SK-N-SH treated with all-trans-retinoic acid at 6 μM for 48 hours (cell line): ENCODE results near the gene MSLN.

ENCODE experiments used
- ATAC-seq: fragments of 200-7000 bp; cut with Tn5 transposase; 3 replicates; pipeline ENCODE4 v1.9.1; 2020; ENCODE audit warnings: mild to moderate bottlenecking, moderate library complexity
- ARNTL ChIP-seq: fragments of 450-650 bp; formaldehyde crosslinking; IDR thresholded peaks from 2 replicates; pipeline ENCODE4 v1.5.0; 2020; ENCODE audit warnings: low read depth, mild to moderate bottlenecking, moderate library complexity, borderline replicate concordance
- BACH2 ChIP-seq: fragments of 250-450 bp; sonication (Bioruptor Pico); IDR thresholded peaks from 2 replicates; pipeline ENCODE4 v1.9.0; 2021; ENCODE audit warnings: mild to moderate bottlenecking, borderline replicate concordance
- CREB5 ChIP-seq: fragments of 250-450 bp; sonication (Bioruptor Pico); IDR thresholded peaks from 2 replicates; pipeline ENCODE4 v1.5.1; 2020; ENCODE audit warnings: low read depth, mild to moderate bottlenecking, moderate library complexity
- CSDC2 ChIP-seq: fragments of 250-450 bp; sonication (Bioruptor Pico); IDR thresholded peaks from 2 replicates; pipeline ENCODE4 v1.5.0; 2020; ENCODE audit warnings: mild to moderate bottlenecking, moderate library complexity
- CSRNP3 ChIP-seq: fragments of 250-450 bp; sonication (Bioruptor Pico); IDR thresholded peaks from 2 replicates; pipeline ENCODE4 v1.5.1; 2021; ENCODE audit warnings: mild to moderate bottlenecking, moderate library complexity
- ESRRG ChIP-seq: fragments of 250-450 bp; sonication (Bioruptor Pico); IDR thresholded peaks from 2 replicates; pipeline ENCODE4 v1.6.1; 2021; ENCODE audit warnings: mild to moderate bottlenecking
- ISL1 ChIP-seq: fragments of 250-450 bp; sonication (Bioruptor Pico); IDR thresholded peaks from 2 replicates; pipeline ENCODE4 v2.1.2; 2022; ENCODE audit warnings: mild to moderate bottlenecking, moderate library complexity
- PATZ1 ChIP-seq: fragments of 250-450 bp; sonication (Bioruptor Pico); IDR thresholded peaks from 2 replicates; pipeline ENCODE4 v1.8.0; 2020; ENCODE audit warnings: mild to moderate bottlenecking, moderate library complexity, borderline replicate concordance
- POU6F1 ChIP-seq: fragments of 250-450 bp; sonication (Bioruptor Pico); IDR thresholded peaks from 2 replicates; pipeline ENCODE4 v1.8.0; 2021; ENCODE audit warnings: low read depth, mild to moderate bottlenecking, moderate library complexity, borderline replicate concordance
- PPARA ChIP-seq: fragments of 250-450 bp; sonication (Bioruptor Pico); IDR thresholded peaks from 2 replicates; pipeline ENCODE4 v1.5.0; 2020; ENCODE audit warnings: mild to moderate bottlenecking, borderline replicate concordance
- RARB ChIP-seq: fragments of 250-450 bp; sonication (Bioruptor Pico); IDR thresholded peaks from 2 replicates; pipeline ENCODE4 v1.8.0; 2021; ENCODE audit warnings: mild to moderate bottlenecking, moderate library complexity
- SNAI2 ChIP-seq: fragments of 250-450 bp; sonication (Bioruptor Pico); IDR thresholded peaks from 2 replicates; pipeline ENCODE4 v1.5.0; 2020; ENCODE audit warnings: mild to moderate bottlenecking, moderate library complexity
- TCF4 ChIP-seq: fragments of 250-450 bp; sonication (Bioruptor Pico); IDR thresholded peaks from 2 replicates; pipeline ENCODE4 v1.8.0; 2021; ENCODE audit warnings: mild to moderate bottlenecking, moderate library complexity, borderline replicate concordance
- TOX ChIP-seq: fragments of 250-450 bp; sonication (Bioruptor Pico); IDR thresholded peaks from 2 replicates; pipeline ENCODE4 v1.8.0; 2021; ENCODE audit warnings: mild to moderate bottlenecking, moderate library complexity, borderline replicate concordance
- TSHZ2 ChIP-seq: fragments of 250-450 bp; sonication (Bioruptor Pico); IDR thresholded peaks from 2 replicates; pipeline ENCODE4 v1.5.0; 2020; ENCODE audit warnings: mild to moderate bottlenecking, moderate library complexity
- ZC3H10 ChIP-seq: fragments of 250-450 bp; sonication (Bioruptor Pico); IDR thresholded peaks from 2 replicates; pipeline ENCODE4 v1.5.1; 2021; ENCODE audit warnings: mild to moderate bottlenecking, moderate library complexity
- ZFP3 ChIP-seq: fragments of 250-450 bp; sonication (Bioruptor Pico); IDR thresholded peaks from 2 replicates; pipeline ENCODE4 v1.5.0; 2020; ENCODE audit warnings: mild to moderate bottlenecking, moderate library complexity
- ZFP30 ChIP-seq: fragments of 450-650 bp; formaldehyde crosslinking; IDR thresholded peaks from 2 replicates; pipeline ENCODE4 v1.5.0; 2022; ENCODE audit warnings: mild to moderate bottlenecking, moderate library complexity
- ZNF565 ChIP-seq: fragments of 450-650 bp; formaldehyde crosslinking; conservative IDR thresholded peaks from 2 replicates; pipeline ENCODE4 v1.5.0; 2020; ENCODE audit warnings: low read depth, mild to moderate bottlenecking, moderate library complexity
- ZNF70 ChIP-seq: fragments of 450-650 bp; formaldehyde crosslinking; IDR thresholded peaks from 2 replicates; pipeline ENCODE4 v1.5.0; 2020; ENCODE audit warnings: mild to moderate bottlenecking, moderate library complexity

Gene MSLN

GRCh38 chr16:716200-716568, 44.4 kb upstream of the MSLN start (continued):
- TF ChIP-seq TCF4 (no peak), POU6F1 (no peak), BACH2 (CRISPR knock-in tag) (no peak)

GRCh38 chr16:716768-717325, 43.7 kb upstream of the MSLN start:
- ATAC-seq = no peak
- TF ChIP-seq TSHZ2 (CRISPR knock-in tag) = no peak
- TF ChIP-seq, all 23 proteins: peak for 0

GRCh38 chr16:717450-718245, 42.9 kb upstream of the MSLN start:
- no peak for ATAC-seq
- no peak for TF ChIP-seq ZNF565 (CRISPR knock-in tag)
- TF ChIP-seq SNAI2 (CRISPR knock-in tag) = no peak
- no peak for TF ChIP-seq ZFP30 (CRISPR knock-in tag)
- TF ChIP-seq ARNTL = no peak
- TF ChIP-seq ZNF70 (CRISPR knock-in tag) = no peak
- no peak for TF ChIP-seq CREB5
- no peak for TF ChIP-seq CSDC2 (CRISPR knock-in tag)
- TF ChIP-seq PATZ1 (CRISPR knock-in tag) = no peak
- no peak for TF ChIP-seq RARB (CRISPR knock-in tag)
- no peak for TF ChIP-seq ZFP3 (CRISPR knock-in tag)

GRCh38 chr16:718389-718788, 42.1 kb upstream of the MSLN start:
- no peak for ATAC-seq
- TF ChIP-seq TCF4 = no peak
- no peak for TF ChIP-seq TOX (CRISPR knock-in tag)
- TF ChIP-seq ZFP30 (CRISPR knock-in tag) = no peak
- no peak for TF ChIP-seq PATZ1 (CRISPR knock-in tag)
- TF ChIP-seq ZC3H10 (CRISPR knock-in tag) = no peak
- TF ChIP-seq ZFP3 (CRISPR knock-in tag) = no peak
- no peak for TF ChIP-seq ZNF70 (CRISPR knock-in tag)
- no peak for TF ChIP-seq ISL1 (CRISPR knock-in tag)
- TF ChIP-seq CSRNP3 (CRISPR knock-in tag) = no peak
- TF ChIP-seq ARNTL = no peak
- TF ChIP-seq PPARA (CRISPR knock-in tag) = no peak
- TF ChIP-seq TSHZ2 (CRISPR knock-in tag) = no peak
- no peak for TF ChIP-seq ESRRG (CRISPR knock-in tag)
- no peak for TF ChIP-seq RARB (CRISPR knock-in tag)
